Measurements from ENCODE around the gene E2F8. TPM values are rescaled to one million over a fixed set of nuclear protein-coding genes. Genes with fewer than 3 reads are reported as not detected.
A peak's percentile ranks its signal among the peaks of the same experiment; 100 is the strongest.
"Not testable (repeated sequence)": the region's sequence is repeated elsewhere in the genome, so short reads cannot be mapped to it uniquely, and the experiment has no call there.

Gene E2F8
- polyA plus RNA-seq, 2 of the 4 experiments (the other 2 are of a cell fraction) = 5.7 to 7.4 TPM

- no peak for TF ChIP-seq SREBF2 (IDR thresholded peaks at IDR 0.05)
- TF ChIP-seq ELK1 (IDR thresholded peaks at IDR 0.05; ENCODE audit: low read depth, low read length) = no peak
- TF ChIP-seq USF2 (IDR thresholded peaks at IDR 0.05) = no peak
- no peak for ATAC-seq
- no peak for FAIRE-seq
- CTCF ChIA-PET = interaction anchor here (0.8 to 1.6 kb wide), 2 partner anchors 20 to 208 kb away, joined by 4 to 5 read pairs; no protein-coding TSS in a partner anchor
- no peak overlapping the region for H3K27ac ChIP-seq
- H3K4me3 ChIP-seq = no peak overlapping the region
- POLR2A ChIA-PET = no interaction called here
- no peaks in the 10 kb centered on the region for H3K9me3 ChIP-seq
- peaks cover 30% of the 10 kb centered on the region for H3K4me1 ChIP-seq
- H3K4me2 ChIP-seq = no peak overlapping the region
- DNase-seq (ENCODE audit: low read depth in 1 of 2, low spot score in 1 of 2) = peak in 1 of 2 experiments; percentile 16
- 30% methylated on average over 3 of the region's 3 CpGs for WGBS (ENCODE audit: missing lambda C conversion rate)
These were observed 38.7 kb upstream of the E2F8 start for GRCh38 chr11:19279451-19279850.

- FAIRE-seq (no peak), DNase-seq (ENCODE audit: low read depth in 1 of 2, low spot score in 1 of 2) (peak; percentile 49 to 67), ATAC-seq (peak; percentile 80 to 84)
- H3K4me2 ChIP-seq = peak overlapping the region; percentile 53
- ChIA-PET POLR2A (no interaction called here), CTCF (interaction anchor here (1.0 to 4.3 kb wide), 5 partner anchors 14 to 466 kb away, joined by 3 to 26 read pairs (median 3); no protein-coding TSS in a partner anchor)
- TF ChIP-seq CEBPB (IDR thresholded peaks at IDR 0.05) (peak; percentile 77 to 80), FOSL2 (IDR thresholded peaks at IDR 0.05) (peak; percentile 26; the same call in 1 of the 2 replicates), FOSL2 (CRISPR knock-in tag; IDR thresholded peaks at IDR 0.05) (peak; percentile 56), MAX (IDR thresholded peaks at IDR 0.05) (0 out of 2 replicates have a peak, but pooled peaks have one; percentile 12), EHMT2 (IDR thresholded peaks at IDR 0.05; ENCODE audit: low read depth) (no peak), HEYL (CRISPR knock-in tag; IDR thresholded peaks at IDR 0.05) (no peak), HES2 (IDR thresholded peaks at IDR 0.05) (no peak)
- H3K4me3 ChIP-seq = no peak overlapping the region
- H3K9me3 ChIP-seq = no peaks in the 10 kb centered on the region
- peaks cover 30% of the 10 kb centered on the region for H3K4me1 ChIP-seq
- WGBS (ENCODE audit: missing lambda C conversion rate) = 32% methylated on average over 8 of the region's 8 CpGs
- peak overlapping the region; percentile 48 to 69; a peak in 5 of 6 replicates for H3K27ac ChIP-seq
These were observed 36.4 kb upstream of the E2F8 start for GRCh38 chr11:19276859-19277808.

GRCh38 chr11:19275496-19275895, 34.8 kb upstream of the E2F8 start:
- ATAC-seq (peak; percentile 35 to 61; a peak in 4 of 6 replicates), FAIRE-seq (no peak), DNase-seq (ENCODE audit: low read depth in 1 of 2, low spot score in 1 of 2) (peak; percentile 10 to 21)
- no peaks in the 10 kb centered on the region for H3K9me3 ChIP-seq
- H3K4me2 ChIP-seq = no peak overlapping the region
- TF ChIP-seq KDM5A (IDR thresholded peaks at IDR 0.05) (no peak), NFE2L2 (conservative IDR thresholded peaks at IDR 0.05; ENCODE audit: low read length) (no peak), E2F6 (IDR thresholded peaks at IDR 0.05; ENCODE audit: borderline replicate concordance, low read depth) (no peak), RAD21 (conservative IDR thresholded peaks at IDR 0.05 in 1 of 2, IDR thresholded peaks at IDR 0.05 in 1 of 2) (no peak), CHD4 (IDR thresholded peaks at IDR 0.05; ENCODE audit: borderline replicate concordance) (no peak)
- peaks cover 30% of the 10 kb centered on the region for H3K4me1 ChIP-seq
- POLR2A ChIA-PET = no interaction called here
- H3K27ac ChIP-seq = peak overlapping the region in 1 of 2 experiments; percentile 12; a peak in 1 of 6 replicates
- CTCF ChIA-PET = interaction anchor here (1.7 to 4.3 kb wide), 3 partner anchors 12 to 277 kb away, joined by 3 to 26 read pairs (median 5); no protein-coding TSS in a partner anchor
- WGBS (ENCODE audit: missing lambda C conversion rate) = 62% methylated on average over 4 of the region's 4 CpGs
- no peak overlapping the region for H3K4me3 ChIP-seq

GRCh38 chr11:19273219-19273618, 32.5 kb upstream of the E2F8 start:
- H3K27ac ChIP-seq; H3K4me2 ChIP-seq; POLR2A ChIA-PET; H3K4me3 ChIP-seq; FAIRE-seq; CTCF ChIA-PET; DNase-seq (ENCODE audit: low read depth in 1 of 2, low spot score in 1 of 2); H3K9me3 ChIP-seq; ATAC-seq: not testable (repeated sequence)
- H3K4me1 ChIP-seq = peaks cover 30% of the 10 kb centered on the region
- 61% methylated on average over 5 of the region's 5 CpGs for WGBS (ENCODE audit: missing lambda C conversion rate)
